Inflammatory macrophage (primary cell): Measurements from ENCODE around the gene GORASP1.

Source experiments
- DNase-seq, 2 donors: peaks; one replicate each; pipeline ENCODE4 v3.0.0-alpha.2; 2020 to 2022
- total RNA-seq, 18 experiments: gene quantifications; one replicate each; lab custom pipeline; 2026; ENCODE audit warnings: mixed read lengths in 6 of 18, inconsistent platforms in 2 of 18; lab: John Stamatoyannopoulos, UW

The GORASP1 gene
- total RNA-seq = 30.2 to 63.6 (median 49.6) reads per million in 18 experiments

- DNase-seq = peak; percentile 81 to 87
These were observed at the start of gene GORASP1, which contains the start of gene TTC21A for GRCh38 chr3:39107388-39108199. GORASP1 (minus strand) TSS chr3:39107627; CDS start chr3:39107541, 86 bp downstream. TTC21A (plus strand) TSS chr3:39107680; CDS start chr3:39107838, 158 bp downstream.

- no peak for DNase-seq
These were observed 49.0 kb upstream of the GORASP1 start for GRCh38 chr3:39156421-39156820.

DNA sequence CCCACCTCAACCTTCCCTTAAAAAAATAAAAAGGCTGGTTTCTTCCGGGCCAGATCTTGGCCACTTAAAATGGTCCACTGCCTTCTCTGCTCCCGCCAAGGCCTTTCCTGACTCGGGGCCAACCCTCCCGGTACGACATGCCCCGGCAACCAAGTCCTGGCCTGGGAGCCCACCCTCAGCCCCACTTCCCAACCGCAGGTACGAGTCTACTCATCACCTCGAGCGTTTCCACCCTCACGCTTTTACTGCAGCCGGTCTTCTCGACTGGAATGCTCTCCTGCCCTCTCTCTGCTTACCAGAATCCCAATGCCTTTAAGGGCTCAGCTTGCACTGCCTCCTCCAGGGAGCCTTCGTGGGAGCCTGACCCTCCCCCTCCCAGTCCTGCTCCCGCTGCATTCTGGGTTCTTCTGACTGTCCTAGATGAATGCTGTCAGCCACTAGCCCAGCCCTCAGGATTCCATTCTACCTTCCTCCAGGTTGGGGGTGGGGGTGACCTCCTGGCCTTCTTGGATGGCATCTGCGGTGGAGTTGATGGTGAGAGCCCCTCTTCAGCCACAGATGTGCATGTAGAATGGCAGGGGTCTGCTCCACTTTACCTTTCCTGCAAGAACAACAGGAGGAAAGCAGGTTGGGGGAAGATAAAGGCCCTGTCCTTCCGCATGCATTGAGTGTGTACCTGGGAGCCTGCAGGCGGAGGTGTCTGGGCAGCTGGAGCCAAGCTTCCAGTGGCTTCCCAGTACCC is 47.0 kb upstream of the GORASP1 start:
- no peak for DNase-seq

- DNase-seq = no peak
These were observed 46.5 kb upstream of the GORASP1 start for GRCh38 chr3:39153977-39154279.

DNA sequence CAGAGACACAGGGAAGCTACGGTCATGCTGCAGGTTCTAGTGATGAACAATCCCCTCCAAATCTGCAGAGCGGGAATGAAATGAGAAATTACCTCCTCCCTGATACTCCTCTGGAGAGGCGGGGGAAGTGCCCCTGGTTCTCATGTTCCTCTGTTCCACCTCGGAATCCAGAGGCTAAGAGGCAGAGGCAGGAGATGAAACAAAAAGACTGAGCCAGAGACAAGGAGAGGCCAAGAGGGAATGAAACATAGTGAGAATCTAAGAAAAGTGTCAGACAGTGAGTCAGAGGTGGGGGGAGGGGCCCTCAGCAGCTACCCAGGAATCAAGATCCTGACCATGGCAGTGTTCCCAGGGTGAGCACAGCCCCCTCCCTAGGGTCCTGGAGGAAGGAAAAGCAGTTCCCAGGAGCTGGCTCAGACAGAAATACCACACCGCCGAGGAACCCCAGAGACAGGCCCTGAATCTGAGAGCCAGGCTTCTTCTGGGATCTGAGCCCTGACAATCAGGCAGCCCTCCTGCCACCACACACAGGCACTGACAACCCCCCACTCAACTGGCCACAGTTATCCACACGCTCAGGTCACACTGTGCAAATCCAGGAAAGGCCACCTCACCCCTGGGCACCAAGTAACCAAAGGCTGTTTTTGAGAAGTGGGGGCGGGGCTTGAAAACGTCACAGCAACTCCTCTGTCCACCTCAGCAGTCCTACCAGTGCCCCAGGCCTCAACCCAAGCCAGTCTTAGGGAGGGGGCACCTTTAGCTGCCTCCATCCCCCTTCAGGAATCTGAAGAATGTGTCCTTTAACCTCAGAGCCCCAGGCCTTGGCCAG is 43.6 kb upstream of the GORASP1 start:
- peak in 1 of 2 donors; percentile 51 for DNase-seq

DNA sequence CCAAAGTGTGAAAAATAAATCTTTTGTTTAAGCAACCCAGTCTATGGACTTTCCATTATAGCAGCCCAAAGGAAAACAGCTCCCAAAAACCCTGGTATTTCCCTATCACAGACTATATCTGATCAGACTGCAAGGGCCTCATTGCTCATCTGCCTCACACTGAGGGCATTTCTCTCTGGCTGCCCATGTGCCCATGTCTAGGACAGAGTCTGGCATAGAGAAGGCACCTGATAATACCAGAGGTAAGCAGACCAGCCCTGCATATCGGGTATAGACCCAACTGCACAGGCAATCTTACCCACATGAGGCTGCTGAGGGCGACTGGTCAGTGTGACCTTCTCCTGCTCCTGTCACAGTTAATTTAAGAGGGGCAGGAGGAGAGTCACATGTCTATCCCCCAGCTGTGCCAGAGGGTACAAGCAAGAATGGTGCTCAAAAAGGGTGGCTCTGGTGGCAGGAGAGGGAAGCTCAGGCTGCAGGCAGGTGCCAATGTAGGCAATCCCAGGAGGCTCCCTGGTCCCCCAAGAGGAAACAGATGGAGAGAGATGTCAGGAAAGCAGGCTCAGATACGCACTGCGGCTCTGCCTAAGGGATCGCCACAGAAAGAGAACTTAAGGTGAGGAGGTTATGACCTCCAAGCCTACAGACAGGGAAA is 42.8 kb upstream of the GORASP1 start:
- no peak for DNase-seq

DNA sequence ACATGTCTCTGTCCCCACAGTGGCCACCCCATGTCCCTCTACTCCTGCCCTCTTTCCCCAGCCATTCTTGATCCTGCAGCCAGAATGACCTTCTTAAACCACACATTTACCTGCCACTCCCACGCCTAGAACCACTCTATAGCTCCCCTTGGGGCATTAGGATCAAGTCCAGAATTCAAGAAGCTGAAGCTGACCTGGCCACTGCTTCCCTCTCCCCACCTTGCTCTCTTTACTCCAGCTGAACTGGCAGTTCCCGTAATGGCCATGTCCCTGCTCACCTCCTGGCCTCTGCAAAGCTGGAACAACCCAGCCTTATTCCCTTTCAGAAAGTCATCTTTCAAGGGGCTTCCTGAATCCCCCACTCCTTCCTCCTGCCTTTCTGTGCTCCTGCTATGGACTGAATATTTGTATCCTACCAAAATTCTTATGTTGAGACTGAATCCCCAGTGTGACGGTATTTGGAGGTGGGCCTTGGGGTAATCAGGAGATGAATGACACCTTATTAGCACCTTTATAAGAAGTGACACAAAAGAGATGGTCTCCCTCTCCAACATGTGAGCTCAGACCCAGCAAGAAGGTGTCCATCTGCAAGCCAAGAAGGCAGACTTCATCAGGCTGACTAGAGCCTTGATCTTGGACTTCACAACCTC is 42.2 kb upstream of the GORASP1 start:
- DNase-seq = no peak

GRCh38 chr3:39149059-39149455 is 41.6 kb upstream of the GORASP1 start:
- peak; percentile 30 to 58 for DNase-seq

DNA sequence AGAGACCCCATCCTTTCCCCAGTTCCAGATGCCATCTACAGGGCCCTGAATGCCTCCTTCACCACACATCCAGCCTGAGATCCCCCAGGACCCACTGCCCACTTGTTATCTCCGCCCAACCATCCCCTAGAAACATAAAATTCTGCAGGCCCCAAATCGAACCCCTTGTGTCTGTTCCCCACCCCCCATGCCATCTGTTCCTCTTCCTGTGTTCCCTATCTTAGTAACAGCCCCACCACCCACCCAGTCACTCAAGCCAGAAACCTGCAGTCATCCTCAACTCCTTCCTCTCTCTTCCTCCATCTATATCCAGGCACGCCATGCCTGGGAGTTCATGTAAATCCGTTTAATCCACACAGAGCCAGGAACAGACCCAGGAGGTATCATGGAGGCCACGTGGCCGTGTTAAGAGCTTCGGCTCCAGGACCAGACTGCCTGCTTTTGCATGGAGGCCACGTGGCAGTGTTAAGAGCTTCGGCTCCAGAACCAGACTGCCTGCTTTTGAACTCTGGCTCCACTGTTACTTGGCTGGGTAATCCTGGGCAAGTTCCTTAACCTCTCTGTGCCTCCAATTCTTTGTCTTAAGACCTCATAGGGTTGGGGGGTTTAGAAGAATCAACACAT is 41.1 kb upstream of the GORASP1 start:
- DNase-seq = peak; percentile 36 to 74

DNA sequence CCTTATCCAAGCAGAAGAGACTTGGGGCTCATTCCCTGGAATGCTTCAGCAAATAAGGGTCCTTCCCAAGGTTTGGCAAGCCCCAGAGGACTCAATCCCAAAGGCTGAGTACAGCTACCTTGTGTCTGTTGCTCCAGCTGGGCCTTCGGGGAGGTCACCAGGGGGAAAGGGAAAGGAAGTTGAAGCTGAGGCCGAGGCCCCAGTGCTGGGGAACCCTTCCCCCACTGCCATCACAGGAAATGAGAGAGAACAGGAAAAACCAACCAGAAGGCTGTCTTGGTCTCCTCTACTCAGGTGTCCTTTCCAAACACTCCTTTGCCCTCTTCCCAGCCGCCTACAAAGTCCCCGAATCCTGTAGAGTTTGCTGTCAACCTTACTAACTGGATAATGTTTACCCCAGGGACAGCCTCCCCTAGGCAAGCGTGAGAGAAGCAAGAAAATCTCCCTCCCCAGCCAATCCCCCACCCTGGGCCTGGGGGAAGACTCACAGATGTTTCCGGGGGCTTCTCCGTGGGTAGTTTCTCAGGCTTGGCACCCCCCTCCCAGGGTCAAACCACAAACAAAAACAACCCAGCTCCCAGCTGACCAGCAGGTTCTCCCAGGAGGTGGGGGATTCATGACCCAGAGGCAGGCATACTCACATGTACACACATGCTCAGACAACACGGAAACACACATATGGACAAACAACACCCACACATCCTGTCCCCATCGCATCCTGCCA is 40.4 kb upstream of the GORASP1 start:
- DNase-seq = peak; percentile 40 to 44

DNA sequence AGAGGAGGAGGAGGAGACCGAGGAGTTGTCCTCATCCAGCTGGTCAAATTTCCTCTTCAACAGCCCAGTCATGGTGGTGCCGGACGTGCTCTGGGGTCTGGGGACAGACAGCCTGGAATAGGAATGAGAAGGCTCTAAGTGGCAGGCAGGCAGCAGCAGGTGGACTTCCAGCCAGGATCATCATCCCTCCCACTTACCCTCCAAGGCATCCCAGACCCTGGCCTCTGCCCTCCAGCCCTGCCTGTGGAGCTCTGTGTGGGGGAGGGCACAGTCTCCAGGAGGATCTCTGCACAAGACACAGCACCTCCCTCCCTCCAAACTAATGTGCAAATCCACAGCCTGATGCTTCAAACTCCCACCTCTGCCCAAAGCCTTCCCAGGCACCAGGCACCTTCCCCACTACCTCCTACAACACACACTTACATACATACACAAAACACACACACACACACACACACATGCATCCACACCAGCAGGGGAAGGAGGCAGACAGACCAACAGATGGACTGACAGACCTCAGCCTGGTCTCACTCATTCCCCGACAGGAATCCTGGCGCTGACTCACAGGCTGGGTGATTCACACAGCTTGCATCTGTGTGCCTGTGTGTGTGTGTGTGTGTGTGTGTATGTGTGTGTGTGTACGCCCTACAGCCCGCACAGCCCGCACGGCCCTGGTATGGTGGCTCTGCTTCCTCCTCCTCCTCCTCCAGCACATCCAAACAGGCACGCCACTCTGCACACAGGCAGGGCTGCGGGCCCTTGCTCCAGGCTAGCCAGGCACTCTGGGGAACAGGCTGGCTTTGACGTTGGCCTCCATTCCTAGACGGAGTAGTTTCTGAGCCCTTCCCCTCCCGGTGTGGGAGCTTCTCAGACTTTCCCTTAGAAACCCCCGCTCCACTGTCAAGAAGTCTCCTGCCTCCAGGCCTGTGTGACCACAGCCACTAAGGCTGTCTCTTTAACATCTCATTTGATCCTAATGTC is 39.5 kb upstream of the GORASP1 start:
- DNase-seq = peak; percentile 79 to 90

DNA sequence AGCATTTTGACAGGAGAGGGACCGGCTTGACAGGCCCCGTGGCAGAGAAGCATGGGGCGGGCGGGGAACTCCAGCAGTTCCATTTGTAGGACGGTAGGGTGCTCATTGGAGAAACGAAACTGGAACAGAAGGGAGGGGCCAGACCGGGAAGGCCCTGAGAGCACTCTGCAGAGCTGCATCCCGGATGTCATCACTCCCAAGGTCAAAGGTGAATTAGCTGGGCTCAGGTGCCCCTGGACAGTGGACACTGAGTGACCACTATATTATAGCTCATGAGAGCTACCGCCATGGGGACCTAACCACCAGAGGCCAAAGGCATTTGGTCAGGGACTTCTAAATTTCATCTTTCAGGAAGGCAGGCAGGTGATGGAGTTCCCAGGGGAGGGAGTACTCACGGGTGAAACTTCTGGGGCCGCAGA is 38.7 kb upstream of the GORASP1 start:
- DNase-seq = peak; percentile 79 to 84

DNA sequence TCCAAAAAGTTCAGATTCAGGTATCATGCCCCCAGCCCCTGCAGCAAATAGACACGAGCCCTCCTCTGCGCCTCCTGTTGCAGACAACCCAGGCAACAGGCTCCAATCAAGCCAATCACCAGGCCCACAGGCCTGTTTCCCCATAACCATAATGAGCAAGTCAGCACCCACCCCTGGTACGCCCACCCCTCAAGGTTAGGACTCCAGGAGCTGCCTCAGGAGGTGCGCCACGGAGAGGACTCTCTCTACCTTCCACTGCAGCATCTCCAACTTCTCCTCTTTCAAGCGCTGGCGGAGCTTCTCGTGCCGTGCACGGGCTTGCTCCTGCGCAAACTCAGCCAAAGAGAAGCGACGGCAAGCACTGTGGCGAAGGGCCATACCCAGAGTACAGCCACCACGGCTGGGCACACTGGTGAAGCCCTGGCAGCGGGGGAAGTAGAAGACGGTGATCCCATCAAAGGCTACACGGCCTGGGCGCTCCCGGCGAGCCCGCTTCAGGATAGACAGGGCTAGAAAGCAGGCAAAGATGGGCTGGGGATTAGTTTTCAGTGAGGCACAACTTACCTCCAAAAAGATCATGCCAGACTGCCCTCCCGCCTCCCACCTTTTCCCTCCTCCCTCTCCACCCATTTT is 37.4 kb upstream of the GORASP1 start:
- no peak for DNase-seq

GRCh38 chr3:39144095-39144747 is 36.8 kb upstream of the GORASP1 start:
- no peak for DNase-seq

DNA sequence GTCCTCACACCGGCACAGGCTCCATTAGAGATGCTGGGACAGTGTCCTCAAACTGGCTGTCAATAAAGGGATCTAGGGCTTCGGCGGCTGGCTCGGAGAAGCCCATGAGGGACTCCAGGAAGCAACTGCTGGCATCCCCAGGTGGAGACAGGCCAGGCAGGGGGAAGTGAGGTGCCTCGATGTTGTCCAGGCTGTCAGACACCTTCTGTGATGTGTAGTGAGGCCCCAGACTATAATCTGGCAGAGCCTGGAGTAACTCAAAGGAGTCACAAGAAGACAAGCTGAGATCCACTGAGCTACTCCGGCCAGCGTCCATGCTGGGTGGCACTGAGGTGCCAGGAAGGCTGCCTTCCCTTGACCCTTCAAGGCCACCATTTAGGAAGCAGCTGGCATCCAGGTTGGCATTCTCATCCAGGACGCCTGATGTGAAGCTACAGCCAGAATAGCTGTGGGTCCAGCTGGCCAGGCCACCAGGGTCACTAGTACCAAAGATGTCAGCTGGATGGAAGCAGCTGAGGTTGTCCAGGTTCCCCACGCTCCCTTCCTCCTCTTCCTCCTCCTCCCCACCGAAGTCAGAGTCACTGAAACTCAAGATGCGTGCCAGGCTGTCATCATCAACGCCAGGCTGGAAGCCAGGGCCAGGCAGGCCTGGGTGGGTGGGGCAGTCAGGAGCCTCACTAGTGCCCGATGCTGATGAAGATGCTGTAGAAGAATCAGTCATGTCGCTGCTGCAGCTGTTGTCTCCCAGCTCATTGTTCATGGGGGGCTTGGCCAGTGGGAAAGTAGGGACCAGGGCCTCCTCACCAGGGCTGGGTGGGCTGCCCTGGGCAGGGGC is 35.8 kb upstream of the GORASP1 start:
- DNase-seq = no peak

GRCh38 chr3:39142067-39142466 is 34.6 kb upstream of the GORASP1 start:
- DNase-seq = peak; percentile 13 to 34
